HG02623 (cell line): ENCODE measurements around the gene JARID2.

Source experiments
- ATAC-seq: cut with Tn5 transposase; IDR thresholded peaks from one replicate; pipeline ENCODE4 v1.9.1; 2021; ENCODE audit warnings: moderate library complexity; ENCODE audit not compliant: unreplicated experiment

JARID2 gene

GRCh38 chr6:15513801-15514711 lies 268.2 kb downstream of the JARID2 start:
- ATAC-seq, result no peak

- no peak for ATAC-seq
These were observed 269.4 kb downstream of the JARID2 start for GRCh38 chr6:15515226-15515625.

- no peak for ATAC-seq
These were observed 269.9 kb downstream of the JARID2 start for GRCh38 chr6:15515660-15516375.

GRCh38 chr6:15516378-15516777 lies 270.5 kb downstream of the JARID2 start:
- ATAC-seq, result no peak

- no peak for ATAC-seq
These were observed 271.2 kb downstream of the JARID2 start for GRCh38 chr6:15516923-15517560.

GRCh38 chr6:15517600-15517999 lies 271.7 kb downstream of the JARID2 start:
- ATAC-seq, result no peak

- ATAC-seq, result no peak
These were observed 272.2 kb downstream of the JARID2 start for GRCh38 chr6:15518057-15518456.

GRCh38 chr6:15518878-15519277 lies 273.0 kb downstream of the JARID2 start:
- no peak for ATAC-seq

GRCh38 chr6:15519681-15520080 lies 273.8 kb downstream of the JARID2 start:
- ATAC-seq, result no peak

GRCh38 chr6:15520626-15521203 lies 274.8 kb downstream of the JARID2 start:
- ATAC-seq, result no peak

GRCh38 chr6:15521582-15521981 lies 275.7 kb downstream of the JARID2 start:
- no peak for ATAC-seq

GRCh38 chr6:15522026-15522425 lies 276.2 kb downstream of the JARID2 start:
- ATAC-seq, result no peak

- ATAC-seq, result no peak
These were observed 276.6 kb downstream of the JARID2 start for GRCh38 chr6:15522427-15522826.

GRCh38 chr6:15522856-15523529 lies 277.1 kb downstream of the JARID2 start:
- no peak for ATAC-seq

- no peak for ATAC-seq
These were observed 278.1 kb downstream of the JARID2 start for GRCh38 chr6:15523679-15524630.

- ATAC-seq, result no peak
These were observed 279.1 kb downstream of the JARID2 start for GRCh38 chr6:15524861-15525401.

GRCh38 chr6:15526212-15526701 lies 280.4 kb downstream of the JARID2 start:
- ATAC-seq, result no peak

- ATAC-seq, result no peak
These were observed 282.2 kb downstream of the JARID2 start for GRCh38 chr6:15527838-15528617.
